ENCODE data around the gene ZNF428. TPM values are rescaled to one million over a fixed set of nuclear protein-coding genes. Genes with fewer than 3 reads are reported as not detected.
A peak's percentile ranks its signal among the peaks of the same experiment; 100 is the strongest.

Gene ZNF428
- total RNA-seq, 3 donors from 2014 or later = 13.6 to 40.2 (median 19.4) TPM

GRCh38 chr19:43622956-43623355 lies 3.5 kb upstream of the ZNF428 start:
- intact Hi-C loops (cut with DNase I, micrococcal nuclease) = no loop called here
- DNase-seq = no peak
- Histone ChIP-seq H3K36me3 (ENCODE audit: low read depth) (no peaks in the 10 kb centered on the region), H3K4me3 (no peak overlapping the region), H3K4me1 (ENCODE audit: low read depth) (peaks cover 11% of the 10 kb centered on the region), H3K9me3 (no peaks in the 10 kb centered on the region)
- ATAC-seq = no peak
- no peak for TF ChIP-seq CTCF (IDR thresholded peaks at IDR 0.05)

DNA sequence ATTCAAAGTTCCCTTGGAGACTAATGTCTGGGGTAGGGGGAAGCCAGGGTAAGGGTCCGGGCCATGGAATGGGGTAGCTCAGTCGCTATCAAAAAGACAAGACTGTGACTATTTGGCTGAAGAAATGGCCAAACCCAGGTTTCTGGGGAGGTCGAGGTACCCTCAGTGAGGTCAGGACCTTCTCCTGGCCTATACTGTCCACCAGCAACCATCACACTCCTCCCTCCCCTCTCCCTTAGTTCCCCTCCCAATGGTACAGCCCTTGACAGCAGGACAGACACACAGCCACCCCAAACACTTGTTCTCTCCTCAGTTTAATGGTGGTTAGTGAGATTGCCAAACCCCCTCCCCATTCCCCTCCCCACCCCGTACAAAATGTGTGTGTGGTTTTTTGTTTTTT lies 2.6 kb upstream of the ZNF428 start:
- Histone ChIP-seq H3K4me3 (no peak overlapping the region), H3K4me1 (ENCODE audit: low read depth) (peaks cover 11% of the 10 kb centered on the region), H3K36me3 (ENCODE audit: low read depth) (no peaks in the 10 kb centered on the region), H3K9me3 (no peaks in the 10 kb centered on the region)
- no peak for DNase-seq
- ATAC-seq = no peak
- TF ChIP-seq CTCF (IDR thresholded peaks at IDR 0.05) = no peak
- intact Hi-C loops (cut with DNase I, micrococcal nuclease) = no loop called here

- TF ChIP-seq CTCF (IDR thresholded peaks at IDR 0.05) = no peak
- intact Hi-C loops (cut with DNase I, micrococcal nuclease) = no loop called here
- no peak for ATAC-seq
- Histone ChIP-seq H3K9me3 (no peaks in the 10 kb centered on the region), H3K36me3 (ENCODE audit: low read depth) (no peaks in the 10 kb centered on the region), H3K4me3 (peak overlapping the region; percentile 68), H3K4me1 (ENCODE audit: low read depth) (peaks cover 11% of the 10 kb centered on the region)
- DNase-seq = no peak
Observed at GRCh38 chr19:43620061-43621001, 902 bp upstream of the ZNF428 start.

- peak; percentile 48 for ATAC-seq
- intact Hi-C loops (cut with DNase I, micrococcal nuclease) = no loop called here
Observed at GRCh38 chr19:43618921-43619261, 538 bp downstream of the ZNF428 start.

DNA sequence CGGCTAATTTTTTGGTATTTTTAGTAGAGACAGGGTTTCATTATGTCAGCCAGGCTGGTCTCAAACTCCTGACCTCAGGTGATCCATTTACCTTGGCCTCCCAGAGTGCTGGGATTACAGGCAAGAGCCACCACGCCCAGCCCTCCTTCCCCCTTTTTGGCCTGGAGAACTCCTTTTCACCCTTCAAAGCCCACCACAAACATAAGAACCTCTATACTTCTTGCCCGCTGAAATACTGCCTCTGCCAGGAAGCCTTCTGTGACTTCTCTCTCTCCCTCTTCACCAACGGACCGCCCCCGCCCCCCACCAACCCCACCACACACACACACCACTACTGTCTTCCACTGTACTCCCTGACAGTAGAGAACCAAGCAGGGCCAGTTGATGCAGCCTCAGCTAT lies 2.5 kb downstream of the ZNF428 start:
- Histone ChIP-seq H3K4me1 (ENCODE audit: low read depth) (peaks cover 11% of the 10 kb centered on the region), H3K4me3 (no peak overlapping the region), H3K9me3 (no peaks in the 10 kb centered on the region), H3K36me3 (ENCODE audit: low read depth) (no peaks in the 10 kb centered on the region)
- intact Hi-C loops (cut with DNase I, micrococcal nuclease) = no loop called here
- ATAC-seq (no peak), DNase-seq (no peak)
- no peak for TF ChIP-seq CTCF (IDR thresholded peaks at IDR 0.05)

More at GRCh38 chr19:43618921-43619261, 538 bp downstream of the ZNF428 start:
- Histone ChIP-seq H3K9me3 (no peaks in the 10 kb centered on the region), H3K4me1 (ENCODE audit: low read depth) (peaks cover 11% of the 10 kb centered on the region), H3K4me3 (peak overlapping the region; percentile 68), H3K36me3 (ENCODE audit: low read depth) (no peaks in the 10 kb centered on the region)
- DNase-seq = no peak
- TF ChIP-seq CTCF (IDR thresholded peaks at IDR 0.05) = no peak

Data from mucosa of descending colon (tissue), 3 donors.